ENCODE data around the gene MME. TPM values are rescaled to one million over a fixed set of nuclear protein-coding genes. Genes with fewer than 3 reads are reported as not detected.

MME gene
- total RNA-seq (2022), result 0.52 and 1.8 TPM in 2 replicates
- percentile 22 among the genes with signal in this experiment for Bru-seq, nascent RNA
- percentile 11 among the genes with signal in this experiment for BruChase-seq, experiment 1, labeled RNA remaining after a 2-hour chase
- percentile 14 among the genes with signal in this experiment for BruChase-seq, experiment 2, labeled RNA remaining after a 6-hour chase
- long read RNA-seq, partial matches to known transcripts, result 1 of 2 reads
- long read RNA-seq, other reads (novel, unspliced or antisense), result 1 of 2 reads

DNA sequence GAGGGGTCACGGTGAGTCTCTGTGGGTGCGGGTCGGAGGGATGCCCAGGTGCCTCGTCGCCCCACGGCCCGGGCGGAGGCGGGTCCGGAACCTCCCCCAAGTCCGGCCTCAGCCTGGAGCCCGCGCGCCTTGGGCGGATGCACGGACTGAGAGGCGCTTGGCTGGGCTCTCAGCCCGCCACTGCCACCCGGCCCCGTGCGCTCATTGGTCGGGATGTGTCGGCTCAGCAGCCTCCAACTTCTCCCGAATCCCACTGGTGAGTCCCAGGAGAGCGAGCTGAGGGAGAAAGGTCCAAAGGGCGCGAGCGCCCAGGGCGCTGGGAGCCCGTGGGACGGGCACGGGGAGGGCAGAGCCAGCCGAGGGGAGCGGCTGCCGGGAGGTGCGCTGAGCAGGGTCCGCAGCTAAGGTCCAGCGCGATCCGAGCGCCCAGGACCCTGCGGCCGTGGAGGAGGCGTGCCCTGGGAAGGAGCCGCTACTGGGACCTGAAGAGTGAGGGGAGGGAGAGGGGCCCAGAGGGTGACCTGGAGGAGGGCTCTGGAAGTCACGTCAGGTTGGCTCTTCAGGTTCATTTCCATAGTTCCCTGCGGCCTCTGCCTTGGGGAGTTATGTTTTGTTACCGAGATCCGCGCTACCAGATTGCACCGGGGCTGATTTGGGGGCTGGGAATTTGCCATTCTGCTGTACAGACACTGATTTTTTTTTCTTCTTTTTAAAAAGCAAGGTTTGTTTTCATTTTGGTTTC lies at the start of gene MME:
MME (plus strand) TSS at position 574 of the 742 bp plus-strand sequence. CDS start 3,849 bp downstream, outside the sequence.
- Mint-ChIP-seq H3K4me1 (ENCODE audit: low read depth, unreplicated experiment) (peaks cover 15% of the 10 kb centered on the region), H3K4me3 (ENCODE audit: unreplicated experiment) (peak within 1 kb of the TSS; percentile 67), H3K36me3 (ENCODE audit: insufficient read depth, unreplicated experiment) (no peaks in the 10 kb centered on the region), H3K27ac (ENCODE audit: unreplicated experiment) (no peak within 1 kb of the TSS), H3K9me3 (ENCODE audit: unreplicated experiment) (peaks cover 6% of the 10 kb centered on the region), H3K27me3 (ENCODE audit: insufficient read depth, unreplicated experiment) (peaks cover 19% of the 10 kb centered on the region)
- peak; percentile 32 to 40 for DNase-seq
- Histone ChIP-seq H3K9me3 (peaks cover 6% of the 10 kb centered on the region), H3K4me3 (ENCODE audit: low read depth, low read length) (peak within 1 kb of the TSS; percentile 30), H3K36me3 (ENCODE audit: control insufficient read depth, insufficient read depth, low read length) (no peaks in the 10 kb centered on the region), H3K27me3 (replicated peaks; ENCODE audit: control insufficient read depth, insufficient read depth, low read length) (peaks cover 1% of the 10 kb centered on the region; the same call in 1 of the 2 replicates), H3K4me1 (peaks cover 6% of the 10 kb centered on the region; the same call in 1 of the 2 replicates)
- no peak for TF ChIP-seq CTCF (IDR thresholded peaks at IDR 0.05; ENCODE audit: insufficient read depth in 1 of 2, low read depth in 1 of 2, low read length in 1 of 2, severe bottlenecking in 1 of 2, unreplicated experiment in 1 of 2)
- BruUV-seq (replicated peaks), result no TSS peak
- POLR2A ChIA-PET, result no interaction called here
- CTCF ChIA-PET, result no interaction called here
- intact Hi-C loops (cut with micrococcal nuclease; ENCODE audit: unreplicated experiment), result loop anchor here (5.0 to 10.0 kb wide), 2 partner anchors 57 to 245 kb away; no protein-coding TSS in a partner anchor

- BruUV-seq (replicated peaks), result no TSS peak
- Histone ChIP-seq H3K4me1 (no peaks in the 10 kb centered on the region; the same call in 1 of the 2 replicates), H3K4me3 (ENCODE audit: low read depth, low read length) (no peak overlapping the region), H3K36me3 (ENCODE audit: control insufficient read depth, insufficient read depth, low read length) (no peaks in the 10 kb centered on the region), H3K27me3 (replicated peaks; ENCODE audit: control insufficient read depth, insufficient read depth, low read length) (no peaks in the 10 kb centered on the region), H3K9me3 (no peaks in the 10 kb centered on the region)
- Mint-ChIP-seq H3K9me3 (ENCODE audit: unreplicated experiment) (no peaks in the 10 kb centered on the region), H3K4me3 (ENCODE audit: unreplicated experiment) (no peak overlapping the region), H3K27ac (ENCODE audit: unreplicated experiment) (no peak overlapping the region), H3K27me3 (ENCODE audit: insufficient read depth, unreplicated experiment) (peaks cover 4% of the 10 kb centered on the region), H3K36me3 (ENCODE audit: insufficient read depth, unreplicated experiment) (no peaks in the 10 kb centered on the region), H3K4me1 (ENCODE audit: low read depth, unreplicated experiment) (no peaks in the 10 kb centered on the region)
- no peak for TF ChIP-seq CTCF (IDR thresholded peaks at IDR 0.05; ENCODE audit: insufficient read depth in 1 of 2, low read depth in 1 of 2, low read length in 1 of 2, severe bottlenecking in 1 of 2, unreplicated experiment in 1 of 2)
- DNase-seq, result no peak
- intact Hi-C loops (cut with micrococcal nuclease; ENCODE audit: unreplicated experiment), result no loop called here
- ChIA-PET POLR2A (no interaction called here), CTCF (no interaction called here)
Observed at GRCh38 chr3:155031186-155031585, 48.9 kb upstream of the MME start.

- peaks cover 7% of the 10 kb centered on the region for H3K27me3 Mint-ChIP-seq (ENCODE audit: insufficient read depth, unreplicated experiment)
- H3K36me3 ChIP-seq (ENCODE audit: control insufficient read depth, insufficient read depth, low read length), result no peaks in the 10 kb centered on the region
- DNase-seq, result no peak
- H3K9me3 Mint-ChIP-seq (ENCODE audit: unreplicated experiment), result no peaks in the 10 kb centered on the region
- no peaks in the 10 kb centered on the region for H3K4me1 Mint-ChIP-seq (ENCODE audit: low read depth, unreplicated experiment)
- H3K4me1 ChIP-seq, result no peaks in the 10 kb centered on the region; the same call in 1 of the 2 replicates
- POLR2A ChIA-PET, result no interaction called here
- H3K27me3 ChIP-seq (replicated peaks; ENCODE audit: control insufficient read depth, insufficient read depth, low read length), result no peaks in the 10 kb centered on the region
- no peak overlapping the region for H3K27ac Mint-ChIP-seq (ENCODE audit: unreplicated experiment)
- H3K36me3 Mint-ChIP-seq (ENCODE audit: insufficient read depth, unreplicated experiment), result no peaks in the 10 kb centered on the region
- BruUV-seq (replicated peaks), result no TSS peak
- CTCF ChIA-PET, result no interaction called here
- no peak overlapping the region for H3K4me3 Mint-ChIP-seq (ENCODE audit: unreplicated experiment)
- H3K4me3 ChIP-seq (ENCODE audit: low read depth, low read length), result no peak overlapping the region
- no peaks in the 10 kb centered on the region for H3K9me3 ChIP-seq
- intact Hi-C loops (cut with micrococcal nuclease; ENCODE audit: unreplicated experiment), result no loop called here
- no peak for TF ChIP-seq CTCF (IDR thresholded peaks at IDR 0.05; ENCODE audit: insufficient read depth in 1 of 2, low read depth in 1 of 2, low read length in 1 of 2, severe bottlenecking in 1 of 2, unreplicated experiment in 1 of 2)
Observed at GRCh38 chr3:155032918-155033317, 47.2 kb upstream of the MME start.

All from Caco-2 (cell line).